Transverse colon (tissue), 4 donors: ENCODE results near the gene GDPD5. TPM values are rescaled to one million over a fixed set of nuclear protein-coding genes. Genes with fewer than 3 reads are reported as not detected.
"Not testable (repeated sequence)": the region's sequence is repeated elsewhere in the genome, so short reads cannot be mapped to it uniquely, and the experiment has no call there.

Experiments used
- DNase-seq: peaks from one replicate; pipeline ENCODE4 v3.0.0-alpha.2; 2019
- H3K27ac ChIP-seq, 4 donors: fragments of 200-600 bp; sonication (generic); 2 replicates each; pipeline ENCODE4 v1.5.1; 2016 to 2018; ENCODE audit warnings: inconsistent platforms in 4 of 4
- H3K27me3 ChIP-seq: fragments of 200-600 bp; sonication (generic); 2 replicates; pipeline ENCODE4 v1.5.1; 2017; ENCODE audit warnings: inconsistent platforms
- H3K36me3 ChIP-seq, 4 donors: fragments of 200-600 bp; sonication (generic); 2 replicates each; pipeline ENCODE4 v1.5.1; 2017 to 2019; ENCODE audit warnings: inconsistent platforms in 4 of 4
- H3K4me1 ChIP-seq, 4 donors: fragments of 200-600 bp; sonication (generic); 2 replicates each; pipeline ENCODE4 v1.5.1; 2017 to 2020; ENCODE audit warnings: inconsistent platforms in 4 of 4
- H3K4me3 ChIP-seq, 4 donors: fragments of 200-600 bp; sonication (generic); 1 replicate in 1 of 4; 2 replicates in 3 of 4; pipeline versions ENCODE4 v1.5.1 to v1.6.1; 2017 to 2019; ENCODE audit warnings: inconsistent platforms in 4 of 4
- H3K9me3 ChIP-seq, 2 donors: fragments of 200-600 bp; sonication (generic); 2 replicates each; pipeline ENCODE4 v1.5.1; 2017 to 2019; ENCODE audit warnings: inconsistent platforms in 2 of 2
- CTCF ChIP-seq, 5 experiments: fragments of 200-600 bp in 3 of 5; fragments of 450-650 bp in 2 of 5; sonication (generic) in 3 of 5; IDR thresholded peaks; 1 replicate in 2 of 5; 2 replicates in 3 of 5; pipeline ENCODE4 v1.5.1; 2016 to 2017; ENCODE audit warnings: antibody characterized with exemption in 5 of 5, inconsistent platforms in 3 of 5, mild to moderate bottlenecking in 2 of 5, moderate library complexity in 1 of 5
- EP300 ChIP-seq: sonication (generic); formaldehyde crosslinking; IDR thresholded peaks from one replicate; pipeline ENCODE4 v1.6.1; 2017; ENCODE audit warnings: antibody characterized with exemption, low read depth
- POLR2A ChIP-seq: fragments of 450-650 bp; IDR thresholded peaks from one replicate; pipeline ENCODE4 v1.6.1; 2016; ENCODE audit warnings: antibody characterized with exemption, mild to moderate bottlenecking, moderate library complexity
- POLR2AphosphoS5 ChIP-seq, 3 donors: sonication (generic); formaldehyde crosslinking; IDR thresholded peaks; one replicate each; pipeline ENCODE4 v1.6.1; 2016; ENCODE audit warnings: antibody characterized with exemption in 3 of 3
- WGBS, 2 donors: methylation state at CpG; one replicate each; pipeline ENCODE4 v1.1.5; 2018; ENCODE audit warnings: low coverage in 1 of 2; 5-methylcytosine and 5-hydroxymethylcytosine counted together
- in situ Hi-C, 4 donors: fragments of 200-750 bp; cut with MboI; loops; one replicate each; pipeline versions ENCODE4 v1.15.0 to v1.15.1; 2017; ENCODE audit warnings: low sequenced_read_pairs in 3 of 4, low pct_ligation_motif_present in 1 of 4, low pct_unique_long_range_greater_than_20kb in 1 of 4
- intact Hi-C: fragments of 100-400 bp; cut with DNase I; formaldehyde crosslinking; loops from one replicate; pipeline ENCODE4 v1.15.1; 2023; ENCODE audit warnings: low total_unique reads
- total RNA-seq, 4 donors: library from RNA; depleted of rRNA; stranded (reverse); fragments of >200 nt; gene quantifications; one replicate each; pipeline ENCODE4 v1.1.0, GENCODE V29; 2016

The GDPD5 gene
- total RNA-seq, 4 donors from 2014 or later: 3.7 to 10.1 (median 7.1) TPM; not detected in 1

DNA sequence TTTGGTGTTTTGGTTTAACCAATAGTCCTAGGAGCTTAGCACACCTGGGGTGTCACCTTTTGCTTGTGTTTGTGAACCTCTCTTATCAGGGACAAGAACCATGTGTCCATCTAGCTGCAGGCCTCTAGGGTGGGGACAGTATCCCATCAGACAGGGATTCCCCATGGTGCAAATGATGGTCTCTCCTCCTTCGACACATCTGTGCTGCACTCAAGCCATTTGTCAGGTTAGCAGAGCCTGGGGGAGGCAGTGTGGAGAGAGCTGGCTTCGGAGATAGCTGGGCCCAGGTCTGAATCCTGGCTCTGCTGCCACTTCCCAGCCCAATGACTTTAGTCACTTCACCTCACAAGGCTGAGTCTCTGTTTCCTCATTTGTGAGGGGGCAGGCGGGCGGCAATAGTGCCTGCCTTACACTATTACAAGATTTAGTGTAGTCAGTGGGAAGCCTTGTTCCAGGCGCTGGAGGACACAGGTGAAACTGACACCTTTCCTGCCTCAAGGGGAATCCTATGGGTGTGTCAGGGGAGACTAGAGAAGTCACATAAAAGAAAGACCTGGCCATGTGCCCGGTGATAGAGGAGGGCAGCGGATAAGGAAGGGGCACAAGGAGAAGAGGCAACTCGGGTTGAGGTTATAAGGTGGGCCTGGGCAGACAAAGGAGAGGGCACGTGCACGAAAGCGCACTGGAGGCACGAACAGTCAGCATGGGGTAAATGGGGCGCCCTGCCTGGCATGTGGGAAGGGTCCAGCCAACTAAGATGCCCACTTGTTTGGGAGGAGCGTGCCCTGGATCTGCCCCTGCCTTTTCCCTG lies 105.3 kb downstream of the GDPD5 start:
- Histone ChIP-seq H3K27me3 (no peaks in the 10 kb centered on the region), H3K27ac (no peak overlapping the region), H3K9me3 (no peaks in the 10 kb centered on the region), H3K36me3 (no peaks in the 10 kb centered on the region), H3K4me3 (no peak overlapping the region), H3K4me1 (peaks cover 0 to 35% (median 13%) of the 10 kb centered on the region in 4 donors)
- TF ChIP-seq CTCF (IDR thresholded peaks at IDR 0.05) (no peak), POLR2A (no peak), EP300 (no peak), POLR2AphosphoS5 (IDR thresholded peaks at IDR 0.05) (no peak)
- intact Hi-C loops: loop anchor here (10.0 kb wide), 1 partner anchor 444 kb away; no protein-coding TSS in a partner anchor
- WGBS, 2 donors: 55 to 80% methylated on average over 2 to 14 of the region's 14 CpGs
- peak; percentile 35 for DNase-seq
- in situ Hi-C loops: no loop called here

- intact Hi-C loops: no loop called here
- no peak overlapping the region for H3K4me3 ChIP-seq
- no peaks in the 10 kb centered on the region for H3K27me3 ChIP-seq
- no peaks in the 10 kb centered on the region for H3K9me3 ChIP-seq
- TF ChIP-seq EP300 (no peak), CTCF (IDR thresholded peaks at IDR 0.05) (no peak), POLR2A (no peak), POLR2AphosphoS5 (IDR thresholded peaks at IDR 0.05) (no peak)
- H3K4me1 ChIP-seq: peaks cover 0 to 3% (median 0%) of the 10 kb centered on the region in 4 donors
- WGBS, 2 donors: 83 to 100% methylated on average over 1 to 2 of the region's 2 CpGs
- H3K36me3 ChIP-seq: peaks cover 0 to 14% (median 2%) of the 10 kb centered on the region in 4 donors
- DNase-seq: no peak
- in situ Hi-C loops: no loop called here
- H3K27ac ChIP-seq: no peak overlapping the region
These were observed 111.9 kb downstream of the GDPD5 start for GRCh38 chr11:75413864-75414263.

DNA sequence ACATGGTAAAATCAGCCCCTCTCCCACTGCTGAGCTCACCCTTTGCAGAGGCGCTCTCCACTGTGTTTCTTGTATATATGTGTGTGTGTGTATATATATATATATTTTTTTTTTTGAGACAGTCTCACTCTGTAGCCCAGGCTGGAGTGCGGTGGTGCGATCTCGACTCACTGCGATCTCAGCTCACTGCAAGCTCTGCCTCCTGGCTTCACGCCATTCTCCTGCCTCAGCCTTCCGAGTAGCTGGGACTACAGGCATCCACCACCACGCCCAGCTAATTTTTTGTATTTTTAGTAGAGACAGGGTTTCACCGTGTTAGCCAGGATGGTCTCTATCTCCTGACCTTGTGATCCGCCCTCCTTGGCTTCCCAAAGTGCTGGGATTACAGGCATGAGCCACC lies 112.6 kb downstream of the GDPD5 start:
- H3K4me3 ChIP-seq, intact Hi-C loops, H3K27me3 ChIP-seq, H3K4me1 ChIP-seq, in situ Hi-C loops, DNase-seq, H3K9me3 ChIP-seq, H3K27ac ChIP-seq: not testable (repeated sequence)
- WGBS, 2 donors: 80 to 84% methylated on average over 7 to 10 of the region's 10 CpGs
- H3K36me3 ChIP-seq: peaks cover 0 to 14% (median 2%) of the 10 kb centered on the region in 4 donors

GRCh38 chr11:75409971-75410370 lies 115.8 kb downstream of the GDPD5 start:
- H3K4me3 ChIP-seq, in situ Hi-C loops, H3K4me1 ChIP-seq, intact Hi-C loops, H3K27me3 ChIP-seq, H3K27ac ChIP-seq, DNase-seq, H3K9me3 ChIP-seq: not testable (repeated sequence)
- H3K36me3 ChIP-seq: peaks cover 0 to 22% (median 11%) of the 10 kb centered on the region in 4 donors
- no CpG with 5 or more reads among the region's 33 CpGs for WGBS, 2 donors

DNA sequence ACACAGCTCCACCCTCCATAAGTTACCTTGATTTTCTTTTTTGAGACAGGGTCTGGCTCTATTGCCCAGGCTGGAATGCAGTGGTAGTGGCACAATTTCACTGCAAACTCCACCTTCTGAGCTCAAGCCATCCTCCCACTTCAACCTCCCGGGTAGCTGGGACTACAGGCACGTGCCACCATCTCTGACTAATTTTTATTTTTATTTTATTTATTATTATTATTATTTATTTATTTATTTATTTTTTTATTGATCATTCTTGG lies 116.9 kb downstream of the GDPD5 start:
- H3K27ac ChIP-seq: no peak overlapping the region
- peaks cover 0 to 33% (median 16%) of the 10 kb centered on the region in 4 donors for H3K36me3 ChIP-seq
- H3K9me3 ChIP-seq: no peaks in the 10 kb centered on the region
- 92 to 93% methylated on average over 2 of the region's 2 CpGs for WGBS, 2 donors
- no peaks in the 10 kb centered on the region for H3K4me1 ChIP-seq
- DNase-seq: no peak
- intact Hi-C loops: no loop called here
- in situ Hi-C loops: no loop called here
- H3K27me3 ChIP-seq: no peaks in the 10 kb centered on the region
- TF ChIP-seq EP300: no peak
- TF ChIP-seq CTCF (IDR thresholded peaks at IDR 0.05): no peak
- TF ChIP-seq POLR2A: no peak
- TF ChIP-seq POLR2AphosphoS5 (IDR thresholded peaks at IDR 0.05): no peak
- no peak overlapping the region for H3K4me3 ChIP-seq
